Measurements from ENCODE around the gene CCDC50.

CCDC50 gene

GRCh38 chr3:191379446-191379845 is 50.3 kb downstream of the CCDC50 start:
- DNase-seq (ENCODE audit: low spot score): no peak
- in situ Hi-C loops (cut with MboI; ENCODE audit: low pct_unique_long_range_greater_than_20kb, low sequenced_read_pairs, unreplicated experiment): loop anchor here (25.0 kb wide), 1 partner anchor 242 kb away; no protein-coding TSS in a partner anchor
- no peak for TF ChIP-seq CTCF (IDR thresholded peaks at IDR 0.05; ENCODE audit: extremely low read depth, insufficient read depth, missing control alignments)

GRCh38 chr3:191380001-191380400 is 50.8 kb downstream of the CCDC50 start:
- in situ Hi-C loops (cut with MboI; ENCODE audit: low pct_unique_long_range_greater_than_20kb, low sequenced_read_pairs, unreplicated experiment): loop anchor here (25.0 kb wide), 1 partner anchor 243 kb away; no protein-coding TSS in a partner anchor
- no peak for TF ChIP-seq CTCF (IDR thresholded peaks at IDR 0.05; ENCODE audit: extremely low read depth, insufficient read depth, missing control alignments)
- no peak for DNase-seq (ENCODE audit: low spot score)

- in situ Hi-C loops (cut with MboI; ENCODE audit: low pct_unique_long_range_greater_than_20kb, low sequenced_read_pairs, unreplicated experiment): loop anchor here (25.0 kb wide), 1 partner anchor 244 kb away; no protein-coding TSS in a partner anchor
- no peak for DNase-seq (ENCODE audit: low spot score)
- no peak for TF ChIP-seq CTCF (IDR thresholded peaks at IDR 0.05; ENCODE audit: extremely low read depth, insufficient read depth, missing control alignments)
These were observed 52.1 kb downstream of the CCDC50 start for GRCh38 chr3:191381303-191381702.

GRCh38 chr3:191382661-191383060 is 53.5 kb downstream of the CCDC50 start:
- no peak for DNase-seq (ENCODE audit: low spot score)
- TF ChIP-seq CTCF (IDR thresholded peaks at IDR 0.05; ENCODE audit: extremely low read depth, insufficient read depth, missing control alignments): no peak
- in situ Hi-C loops (cut with MboI; ENCODE audit: low pct_unique_long_range_greater_than_20kb, low sequenced_read_pairs, unreplicated experiment): loop anchor here (25.0 kb wide), 1 partner anchor 245 kb away; no protein-coding TSS in a partner anchor

- in situ Hi-C loops (cut with MboI; ENCODE audit: low pct_unique_long_range_greater_than_20kb, low sequenced_read_pairs, unreplicated experiment): loop anchor here (25.0 kb wide), 1 partner anchor 246 kb away; no protein-coding TSS in a partner anchor
These were observed 53.9 kb downstream of the CCDC50 start for GRCh38 chr3:191383124-191383523.

GRCh38 chr3:191385101-191385500 is 55.9 kb downstream of the CCDC50 start:
- in situ Hi-C loops (cut with MboI; ENCODE audit: low pct_unique_long_range_greater_than_20kb, low sequenced_read_pairs, unreplicated experiment): loop anchor here (25.0 kb wide), 1 partner anchor 248 kb away; no protein-coding TSS in a partner anchor
- no peak for DNase-seq (ENCODE audit: low spot score)
- TF ChIP-seq CTCF (IDR thresholded peaks at IDR 0.05; ENCODE audit: extremely low read depth, insufficient read depth, missing control alignments): no peak

More at GRCh38 chr3:191383124-191383523, 53.9 kb downstream of the CCDC50 start:
- DNase-seq (ENCODE audit: low spot score): no peak
- no peak for TF ChIP-seq CTCF (IDR thresholded peaks at IDR 0.05; ENCODE audit: extremely low read depth, insufficient read depth, missing control alignments)
